Smooth muscle cell (in vitro differentiated cells): ENCODE results near the gene GRIK1. TPM values are rescaled to one million over a fixed set of nuclear protein-coding genes. Genes with fewer than 3 reads are reported as not detected.

ENCODE experiments used
- DNase-seq: peaks from one replicate; lab custom pipeline; 2025; ENCODE audit not compliant: unreplicated experiment; lab: John Stamatoyannopoulos, UW
- H2AFZ ChIP-seq: fragments of 200-600 bp; sonication (generic); 2 replicates; pipeline ENCODE4 v1.6.0; 2016; ENCODE audit warnings: antibody characterized with exemption, low read depth, mild to moderate bottlenecking
- H3F3A ChIP-seq: fragments of 200-600 bp; sonication (generic); 2 replicates; pipeline ENCODE4 v1.6.0; 2017; ENCODE audit warnings: antibody characterized with exemption, low read depth
- H3K27ac ChIP-seq: fragments of 200-600 bp; sonication (generic); 2 replicates; pipeline ENCODE4 v1.5.1; 2016; ENCODE audit warnings: low read depth, mild to moderate bottlenecking
- H3K27me3 ChIP-seq: fragments of 200-600 bp; sonication (generic); 2 replicates; pipeline ENCODE4 v1.6.1; 2016; ENCODE audit warnings: low read depth, mild to moderate bottlenecking
- H3K36me3 ChIP-seq: fragments of 200-600 bp; sonication (generic); 2 replicates; pipeline ENCODE4 v1.5.1; 2016; ENCODE audit warnings: low read depth
- H3K4me1 ChIP-seq: fragments of 200-600 bp; sonication (generic); 2 replicates; pipeline ENCODE4 v1.5.1; 2016; ENCODE audit warnings: low read depth
- H3K4me2 ChIP-seq: fragments of 200-600 bp; sonication (generic); 2 replicates; pipeline ENCODE4 v1.6.0; 2016; ENCODE audit warnings: mild to moderate bottlenecking
- H3K4me3 ChIP-seq: fragments of 200-600 bp; sonication (generic); 2 replicates; pipeline ENCODE4 v1.5.1; 2016; ENCODE audit warnings: mild to moderate bottlenecking
- H3K79me2 ChIP-seq: fragments of 200-600 bp; sonication (generic); 2 replicates; pipeline ENCODE4 v1.6.0; 2016; ENCODE audit warnings: low read depth, mild to moderate bottlenecking
- H3K9ac ChIP-seq: fragments of 200-600 bp; sonication (generic); 2 replicates; pipeline ENCODE4 v1.6.0; 2016; ENCODE audit warnings: low read depth
- H3K9me3 ChIP-seq: fragments of 200-600 bp; sonication (generic); replicated peaks from 2 replicates; pipeline ENCODE4 v1.5.1; 2016; ENCODE audit warnings: low read depth
- H4K20me1 ChIP-seq: fragments of 200-600 bp; sonication (generic); 2 replicates; pipeline ENCODE4 v1.6.0; 2016; ENCODE audit warnings: low read depth
- WGBS: methylation state at CpG from one replicate; pipeline ENCODE4 v1.1.7; 2016; ENCODE audit warnings: low lambda C conversion rate; 5-methylcytosine and 5-hydroxymethylcytosine counted together
- polyA plus RNA-seq: library from polyadenylated mRNA; unstranded; fragments of >200 nt; fragmentation: Nextera tagmentation; extraction: Ambion mirVana; gene quantifications from 2 replicates; pipeline ENCODE4 v1.2.1, GENCODE V29; 2016
- total RNA-seq: library from RNA; depleted of rRNA; stranded (reverse); fragments of >200 nt; gene quantifications from 2 replicates; pipeline ENCODE4 v1.2.3, GENCODE V29; 2014
- TF ChIP-seq, protein P1 (sequence below): fragments of 200-600 bp; sonication (generic); IDR thresholded peaks from 2 replicates; pipeline ENCODE4 v1.5.1; 2017; ENCODE audit warnings: borderline replicate concordance, mild to moderate bottlenecking, antibody characterized with exemption; ENCODE audit not compliant: insufficient read depth, poor library complexity, severe bottlenecking

Gene GRIK1
- total and polyA plus RNA-seq, 2 experiments from 2014 or later = 0.09 TPM; not detected in 1

DNA sequence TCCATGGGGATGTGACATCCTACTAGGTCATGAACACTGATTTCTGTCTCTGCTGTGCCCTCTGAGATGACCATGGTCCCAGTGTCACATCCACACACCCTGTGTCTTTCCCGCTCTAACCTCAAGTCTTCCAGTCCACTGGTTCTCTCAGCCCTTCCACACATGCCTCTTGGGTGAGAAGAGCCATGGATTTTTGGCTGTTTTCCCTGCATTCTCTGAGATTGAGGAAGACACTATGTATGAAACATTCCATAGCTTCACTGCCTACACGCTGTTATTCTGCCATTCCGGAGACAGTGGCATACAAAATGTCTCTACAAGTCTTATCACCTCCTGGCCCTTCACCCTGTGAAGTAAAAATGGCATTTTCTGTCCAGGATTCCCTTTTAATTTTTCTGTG is 393.7 kb downstream of the GRIK1 start:
- WGBS = 99% methylated on average over 3 of the region's 3 CpGs

DNA sequence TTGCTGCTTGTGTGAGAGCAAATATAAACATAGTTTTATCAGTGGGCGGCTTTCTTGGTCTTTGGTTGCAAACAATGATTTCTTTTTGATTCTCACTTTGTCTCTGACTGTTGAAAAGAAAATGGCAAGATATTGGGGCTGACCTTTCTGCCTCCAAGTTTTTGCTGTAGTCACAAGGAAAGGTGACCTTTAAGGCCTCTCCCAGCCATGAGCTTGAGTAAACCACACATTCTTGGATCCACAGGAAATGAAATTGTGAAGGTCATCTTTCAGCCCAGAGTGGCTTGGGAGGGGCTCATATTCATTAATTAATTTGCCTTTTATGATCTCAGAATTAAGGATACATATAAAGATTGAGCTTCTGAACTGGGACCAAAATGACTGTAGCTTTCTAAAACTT is 399.5 kb downstream of the GRIK1 start:
- H3K27ac ChIP-seq = no peak overlapping the region
- no peak overlapping the region for H3K9ac ChIP-seq
- H3K4me2 ChIP-seq = no peak overlapping the region
- H3F3A ChIP-seq = no peaks in the 10 kb centered on the region
- 94% methylated on average over 1 of the region's 1 CpG for WGBS
- H3K9me3 ChIP-seq = no peaks in the 10 kb centered on the region
- TF ChIP-seq, protein P1, sequence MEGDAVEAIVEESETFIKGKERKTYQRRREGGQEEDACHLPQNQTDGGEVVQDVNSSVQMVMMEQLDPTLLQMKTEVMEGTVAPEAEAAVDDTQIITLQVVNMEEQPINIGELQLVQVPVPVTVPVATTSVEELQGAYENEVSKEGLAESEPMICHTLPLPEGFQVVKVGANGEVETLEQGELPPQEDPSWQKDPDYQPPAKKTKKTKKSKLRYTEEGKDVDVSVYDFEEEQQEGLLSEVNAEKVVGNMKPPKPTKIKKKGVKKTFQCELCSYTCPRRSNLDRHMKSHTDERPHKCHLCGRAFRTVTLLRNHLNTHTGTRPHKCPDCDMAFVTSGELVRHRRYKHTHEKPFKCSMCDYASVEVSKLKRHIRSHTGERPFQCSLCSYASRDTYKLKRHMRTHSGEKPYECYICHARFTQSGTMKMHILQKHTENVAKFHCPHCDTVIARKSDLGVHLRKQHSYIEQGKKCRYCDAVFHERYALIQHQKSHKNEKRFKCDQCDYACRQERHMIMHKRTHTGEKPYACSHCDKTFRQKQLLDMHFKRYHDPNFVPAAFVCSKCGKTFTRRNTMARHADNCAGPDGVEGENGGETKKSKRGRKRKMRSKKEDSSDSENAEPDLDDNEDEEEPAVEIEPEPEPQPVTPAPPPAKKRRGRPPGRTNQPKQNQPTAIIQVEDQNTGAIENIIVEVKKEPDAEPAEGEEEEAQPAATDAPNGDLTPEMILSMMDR = no peak
- no peaks in the 10 kb centered on the region for H4K20me1 ChIP-seq
- no peaks in the 10 kb centered on the region for H3K27me3 ChIP-seq
- no peak overlapping the region for H2AFZ ChIP-seq
- no peak overlapping the region for H3K4me3 ChIP-seq
- H3K36me3 ChIP-seq = peaks cover 5% of the 10 kb centered on the region
- H3K4me1 ChIP-seq = no peaks in the 10 kb centered on the region
- H3K79me2 ChIP-seq = no peaks in the 10 kb centered on the region
- DNase-seq = no peak

More for the DNA sequence above, 393.7 kb downstream of the GRIK1 start:
- Histone ChIP-seq H3K4me2 (no peak overlapping the region), H3F3A (no peaks in the 10 kb centered on the region), H3K79me2 (no peaks in the 10 kb centered on the region), H4K20me1 (no peaks in the 10 kb centered on the region), H3K4me1 (no peaks in the 10 kb centered on the region), H3K9ac (no peak overlapping the region), H2AFZ (no peak overlapping the region), H3K4me3 (no peak overlapping the region), H3K36me3 (no peaks in the 10 kb centered on the region), H3K9me3 (no peaks in the 10 kb centered on the region), H3K27me3 (no peaks in the 10 kb centered on the region), H3K27ac (no peak overlapping the region)
- TF ChIP-seq, protein P1 = no peak
- no peak for DNase-seq

DNA sequence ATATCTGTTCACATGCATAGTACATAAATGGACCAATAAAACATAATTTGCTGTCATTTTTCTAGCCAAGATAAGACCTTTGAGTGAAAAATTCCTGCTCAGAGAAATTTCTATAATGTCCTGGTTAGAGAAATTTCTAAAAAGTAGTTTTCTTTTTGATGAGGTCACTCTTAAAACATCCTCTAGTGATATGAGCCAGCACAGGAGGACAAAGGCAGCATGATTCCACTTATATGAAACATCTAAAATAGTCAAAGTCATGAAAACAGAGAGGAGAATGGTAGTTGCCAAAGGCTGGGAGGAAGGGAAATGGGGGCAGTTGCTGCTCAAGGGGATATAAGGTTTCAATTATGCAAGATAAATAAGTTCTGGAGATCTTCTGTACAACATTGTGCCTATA is 401.7 kb downstream of the GRIK1 start:
- no peak overlapping the region for H2AFZ ChIP-seq
- no peaks in the 10 kb centered on the region for H3K4me1 ChIP-seq
- no peaks in the 10 kb centered on the region for H3K9me3 ChIP-seq
- no peaks in the 10 kb centered on the region for H3F3A ChIP-seq
- DNase-seq = no peak
- peaks cover 5% of the 10 kb centered on the region for H3K36me3 ChIP-seq
- no peak overlapping the region for H3K4me3 ChIP-seq
- no peaks in the 10 kb centered on the region for H3K79me2 ChIP-seq
- no peak overlapping the region for H3K9ac ChIP-seq
- H3K4me2 ChIP-seq = no peak overlapping the region
- no peaks in the 10 kb centered on the region for H3K27me3 ChIP-seq
- no peak overlapping the region for H3K27ac ChIP-seq
- H4K20me1 ChIP-seq = no peaks in the 10 kb centered on the region
- TF ChIP-seq, protein P1 = no peak

DNA sequence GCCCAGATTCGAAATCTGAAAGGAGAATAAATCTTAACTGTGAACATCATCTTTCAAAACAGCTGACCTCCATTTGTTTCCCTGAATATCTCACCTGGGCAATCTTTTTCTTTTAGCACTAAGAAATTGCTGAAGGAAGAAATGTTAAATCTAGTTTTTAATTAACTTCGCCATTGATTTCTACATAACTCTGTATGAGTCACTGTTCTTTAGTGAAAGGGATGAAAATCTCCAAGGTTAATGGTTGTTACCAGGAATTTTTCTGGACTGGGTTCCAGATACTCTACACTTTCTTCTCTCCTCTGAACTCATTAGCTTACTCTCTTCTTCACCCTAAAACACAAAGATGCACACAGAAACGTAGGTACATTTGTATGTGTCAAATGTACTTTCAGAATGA is 405.3 kb downstream of the GRIK1 start:
- 91% methylated on average over 3 of the region's 3 CpGs for WGBS
- TF ChIP-seq, protein P1 = no peak

More for the DNA sequence above, 405.3 kb downstream of the GRIK1 start:
- Histone ChIP-seq H2AFZ (no peak overlapping the region), H3K9ac (no peak overlapping the region), H3K4me1 (no peaks in the 10 kb centered on the region), H3K4me2 (no peak overlapping the region), H3K4me3 (no peak overlapping the region), H3K27ac (no peak overlapping the region), H3K79me2 (no peaks in the 10 kb centered on the region), H4K20me1 (no peaks in the 10 kb centered on the region), H3K36me3 (peaks cover 5% of the 10 kb centered on the region), H3F3A (no peaks in the 10 kb centered on the region), H3K9me3 (no peaks in the 10 kb centered on the region), H3K27me3 (no peaks in the 10 kb centered on the region)
- DNase-seq = no peak
